VCaP (cell line): ENCODE data around the gene GSTK1.

Source experiments
- H3K27ac ChIP-seq: fragments of 450-650 bp; 2 replicates; pipeline ENCODE4 v1.5.1; 2017
- CTCF ChIP-seq: fragments of 450-650 bp; conservative IDR thresholded peaks from 2 replicates; pipeline ENCODE4 v1.5.1; 2017; ENCODE audit warnings: mild to moderate bottlenecking, moderate library complexity

The GSTK1 gene

GRCh38 chr7:143248761-143249354 lies 14.4 kb upstream of the GSTK1 start:
- no peak for TF ChIP-seq CTCF
- H3K27ac ChIP-seq, result no peak overlapping the region

GRCh38 chr7:143250199-143250598 lies 13.0 kb upstream of the GSTK1 start:
- TF ChIP-seq CTCF, result no peak
- no peak overlapping the region for H3K27ac ChIP-seq

- no peak for TF ChIP-seq CTCF
- no peak overlapping the region for H3K27ac ChIP-seq
These were observed 12.4 kb upstream of the GSTK1 start for GRCh38 chr7:143250822-143251221.

- no peak overlapping the region for H3K27ac ChIP-seq
- no peak for TF ChIP-seq CTCF
These were observed 11.2 kb upstream of the GSTK1 start for GRCh38 chr7:143252006-143252405.

GRCh38 chr7:143255564-143255963 lies 7.7 kb upstream of the GSTK1 start:
- TF ChIP-seq CTCF, result no peak
- no peak overlapping the region for H3K27ac ChIP-seq

- H3K27ac ChIP-seq, result no peak overlapping the region
- no peak for TF ChIP-seq CTCF
These were observed 6.9 kb upstream of the GSTK1 start for GRCh38 chr7:143256325-143256724.

- H3K27ac ChIP-seq, result no peak overlapping the region
- TF ChIP-seq CTCF, result no peak
These were observed 6.3 kb upstream of the GSTK1 start for GRCh38 chr7:143256932-143257331.
